Measurements from ENCODE around the gene STK11IP. TPM values are rescaled to one million over a fixed set of nuclear protein-coding genes. Genes with fewer than 3 reads are reported as not detected.

STK11IP gene
- total and polyA plus RNA-seq, 2 donors: 27.8 to 68.7 TPM

GRCh38 chr2:219569041-219569440 lies 28.6 kb upstream of the STK11IP start:
- H3K9me3 ChIP-seq (ENCODE audit: control insufficient read depth in 2 of 2, insufficient read depth in 1 of 2, low read length in 1 of 2): peaks cover 0 to 4% of the 10 kb centered on the region in 2 donors
- H3K36me3 ChIP-seq (ENCODE audit: control insufficient read depth in 2 of 2, insufficient read depth in 2 of 2, low read length in 1 of 2): no peaks in the 10 kb centered on the region
- WGBS: 97% methylated on average over 6 of the region's 6 CpGs
- H3K4me3 ChIP-seq (ENCODE audit: low read length in 2 of 2): no peak overlapping the region
- peaks cover 0 to 6% of the 10 kb centered on the region in 2 donors for H3K4me1 ChIP-seq (ENCODE audit: control insufficient read depth in 2 of 2, insufficient read depth in 2 of 2, low read length in 2 of 2)
- peaks cover 49 to 89% of the 10 kb centered on the region in 2 donors for H3K27me3 ChIP-seq (ENCODE audit: control insufficient read depth in 2 of 2, insufficient read depth in 1 of 2, low read length in 1 of 2)
- no peak for DNase-seq (ENCODE audit: low read depth in 6 of 9, low spot score in 9 of 9)
- H3K27ac ChIP-seq (ENCODE audit: low read depth in 1 of 2, low read length in 1 of 2): no peak overlapping the region

- H3K9me3 ChIP-seq (ENCODE audit: control insufficient read depth in 2 of 2, insufficient read depth in 1 of 2, low read length in 1 of 2): peaks cover 0 to 4% of the 10 kb centered on the region in 2 donors
- 97% methylated on average over 6 of the region's 6 CpGs for WGBS
- no peaks in the 10 kb centered on the region for H3K36me3 ChIP-seq (ENCODE audit: control insufficient read depth in 2 of 2, insufficient read depth in 2 of 2, low read length in 1 of 2)
- peaks cover 0 to 6% of the 10 kb centered on the region in 2 donors for H3K4me1 ChIP-seq (ENCODE audit: control insufficient read depth in 2 of 2, insufficient read depth in 2 of 2, low read length in 2 of 2)
- no peak overlapping the region for H3K27ac ChIP-seq (ENCODE audit: low read depth in 1 of 2, low read length in 1 of 2)
- peaks cover 49 to 91% of the 10 kb centered on the region in 2 donors for H3K27me3 ChIP-seq (ENCODE audit: control insufficient read depth in 2 of 2, insufficient read depth in 1 of 2, low read length in 1 of 2)
- H3K4me3 ChIP-seq (ENCODE audit: low read length in 2 of 2): no peak overlapping the region
- DNase-seq (ENCODE audit: low read depth in 6 of 9, low spot score in 9 of 9): no peak
These were observed 28.0 kb upstream of the STK11IP start for GRCh38 chr2:219569635-219570034.

DNA sequence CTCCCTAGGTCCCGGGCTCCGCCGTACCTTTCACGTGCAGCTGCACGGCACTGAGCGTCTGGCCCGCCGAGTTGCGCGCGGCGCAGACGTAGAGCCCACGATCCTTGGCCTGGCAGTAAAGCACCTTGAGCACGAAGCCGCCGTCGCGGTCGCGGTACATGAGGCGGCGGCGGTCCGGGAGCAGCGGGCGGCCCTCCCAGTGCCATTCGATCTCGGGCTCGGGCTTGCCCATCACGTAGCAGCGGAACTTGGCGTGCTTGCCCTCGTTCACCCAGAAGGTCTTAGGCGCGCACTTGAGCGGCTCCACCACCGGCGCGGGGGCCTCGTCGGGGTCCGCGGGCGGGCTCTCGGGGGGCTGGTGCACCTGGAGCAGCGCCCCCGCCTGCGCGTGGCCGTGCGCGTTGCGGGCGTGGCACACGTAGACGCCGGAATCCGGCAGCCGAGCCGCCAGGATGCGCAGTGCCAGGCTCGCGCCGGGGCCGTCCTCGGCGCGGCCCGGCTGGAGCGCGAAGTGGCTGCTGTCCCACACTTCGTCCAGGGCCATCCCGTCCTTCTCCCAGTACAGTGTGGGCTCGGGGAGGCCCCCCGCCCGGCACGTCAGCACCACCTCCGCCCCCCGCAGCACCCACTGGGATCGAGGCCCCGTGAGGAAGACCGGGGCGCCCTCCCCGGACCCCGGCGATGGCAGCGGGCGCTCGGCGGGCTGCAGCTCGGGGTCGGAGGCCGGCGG lies 27.3 kb upstream of the STK11IP start:
- DNase-seq (ENCODE audit: low read depth in 6 of 9, low spot score in 9 of 9): peak in 1 of 9 donors; percentile 32
- peak overlapping the region in 1 of 2 donors; percentile 57 for H3K4me3 ChIP-seq (ENCODE audit: low read length in 2 of 2)

DNA sequence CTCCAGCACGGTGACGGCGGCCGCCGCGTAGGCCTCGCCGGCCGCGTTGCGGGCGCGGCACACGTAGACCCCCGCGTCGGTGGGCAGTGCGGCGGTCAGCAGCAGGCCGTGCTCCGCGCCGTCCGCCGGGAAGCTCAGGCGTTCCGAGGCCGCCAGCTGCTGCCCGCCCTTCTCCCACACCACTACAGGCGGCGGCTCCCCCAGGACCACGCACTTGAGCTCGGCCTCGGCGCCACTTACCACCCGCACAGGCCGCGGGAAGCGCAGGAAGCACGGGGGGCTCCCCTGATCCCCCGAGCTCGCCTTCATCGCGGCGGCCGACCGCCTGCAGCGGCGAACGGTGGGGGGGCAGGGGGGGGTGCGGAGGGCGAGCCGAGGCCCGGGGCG lies 26.7 kb upstream of the STK11IP start:
- H3K27me3 ChIP-seq (ENCODE audit: control insufficient read depth in 2 of 2, insufficient read depth in 1 of 2, low read length in 1 of 2): peaks cover 47 to 92% of the 10 kb centered on the region in 2 donors
- DNase-seq (ENCODE audit: low read depth in 6 of 9, low spot score in 9 of 9): peak in 1 of 9 donors; percentile 13
- H3K9me3 ChIP-seq (ENCODE audit: control insufficient read depth in 2 of 2, insufficient read depth in 1 of 2, low read length in 1 of 2): peaks cover 0 to 4% of the 10 kb centered on the region in 2 donors
- H3K4me3 ChIP-seq (ENCODE audit: low read length in 2 of 2): peak overlapping the region; percentile 29 to 57
- no peaks in the 10 kb centered on the region for H3K36me3 ChIP-seq (ENCODE audit: control insufficient read depth in 2 of 2, insufficient read depth in 2 of 2, low read length in 1 of 2)
- H3K4me1 ChIP-seq (ENCODE audit: control insufficient read depth in 2 of 2, insufficient read depth in 2 of 2, low read length in 2 of 2): peaks cover 0 to 6% of the 10 kb centered on the region in 2 donors
- WGBS: 1% methylated on average over 55 of the region's 55 CpGs
- no peak overlapping the region for H3K27ac ChIP-seq (ENCODE audit: low read depth in 1 of 2, low read length in 1 of 2)

More for the DNA sequence above, 27.3 kb upstream of the STK11IP start:
- peaks cover 0 to 4% of the 10 kb centered on the region in 2 donors for H3K9me3 ChIP-seq (ENCODE audit: control insufficient read depth in 2 of 2, insufficient read depth in 1 of 2, low read length in 1 of 2)
- H3K27ac ChIP-seq (ENCODE audit: low read depth in 1 of 2, low read length in 1 of 2): peak overlapping the region in 1 of 2 donors; percentile 61
- H3K4me1 ChIP-seq (ENCODE audit: control insufficient read depth in 2 of 2, insufficient read depth in 2 of 2, low read length in 2 of 2): peaks cover 0 to 6% of the 10 kb centered on the region in 2 donors
- 26% methylated on average over 95 of the region's 95 CpGs for WGBS
- peaks cover 49 to 92% of the 10 kb centered on the region in 2 donors for H3K27me3 ChIP-seq (ENCODE audit: control insufficient read depth in 2 of 2, insufficient read depth in 1 of 2, low read length in 1 of 2)
- no peaks in the 10 kb centered on the region for H3K36me3 ChIP-seq (ENCODE audit: control insufficient read depth in 2 of 2, insufficient read depth in 2 of 2, low read length in 1 of 2)

GRCh38 chr2:219571311-219572236 lies 26.1 kb upstream of the STK11IP start, which contains the start of gene OBSL1:
OBSL1 (minus strand) TSS chr2:219571539; CDS start chr2:219571232, 307 bp downstream.
- Histone ChIP-seq H3K4me1 (ENCODE audit: control insufficient read depth in 2 of 2, insufficient read depth in 2 of 2, low read length in 2 of 2) (peaks cover 0 to 6% of the 10 kb centered on the region in 2 donors), H3K36me3 (ENCODE audit: control insufficient read depth in 2 of 2, insufficient read depth in 2 of 2, low read length in 1 of 2) (no peaks in the 10 kb centered on the region), H3K9me3 (ENCODE audit: control insufficient read depth in 2 of 2, insufficient read depth in 1 of 2, low read length in 1 of 2) (peaks cover 0 to 4% of the 10 kb centered on the region in 2 donors), H3K27me3 (ENCODE audit: control insufficient read depth in 2 of 2, insufficient read depth in 1 of 2, low read length in 1 of 2) (peaks cover 46 to 95% of the 10 kb centered on the region in 2 donors), H3K4me3 (ENCODE audit: low read length in 2 of 2) (peak within 1 kb of the TSS; percentile 29 to 57), H3K27ac (ENCODE audit: low read depth in 1 of 2, low read length in 1 of 2) (peak within 1 kb of the TSS in 1 of 2 donors; percentile 61)
- DNase-seq (ENCODE audit: low read depth in 6 of 9, low spot score in 9 of 9): peak in 1 of 9 donors; percentile 23
- WGBS: 17% methylated on average over 42 of the region's 42 CpGs

DNA sequence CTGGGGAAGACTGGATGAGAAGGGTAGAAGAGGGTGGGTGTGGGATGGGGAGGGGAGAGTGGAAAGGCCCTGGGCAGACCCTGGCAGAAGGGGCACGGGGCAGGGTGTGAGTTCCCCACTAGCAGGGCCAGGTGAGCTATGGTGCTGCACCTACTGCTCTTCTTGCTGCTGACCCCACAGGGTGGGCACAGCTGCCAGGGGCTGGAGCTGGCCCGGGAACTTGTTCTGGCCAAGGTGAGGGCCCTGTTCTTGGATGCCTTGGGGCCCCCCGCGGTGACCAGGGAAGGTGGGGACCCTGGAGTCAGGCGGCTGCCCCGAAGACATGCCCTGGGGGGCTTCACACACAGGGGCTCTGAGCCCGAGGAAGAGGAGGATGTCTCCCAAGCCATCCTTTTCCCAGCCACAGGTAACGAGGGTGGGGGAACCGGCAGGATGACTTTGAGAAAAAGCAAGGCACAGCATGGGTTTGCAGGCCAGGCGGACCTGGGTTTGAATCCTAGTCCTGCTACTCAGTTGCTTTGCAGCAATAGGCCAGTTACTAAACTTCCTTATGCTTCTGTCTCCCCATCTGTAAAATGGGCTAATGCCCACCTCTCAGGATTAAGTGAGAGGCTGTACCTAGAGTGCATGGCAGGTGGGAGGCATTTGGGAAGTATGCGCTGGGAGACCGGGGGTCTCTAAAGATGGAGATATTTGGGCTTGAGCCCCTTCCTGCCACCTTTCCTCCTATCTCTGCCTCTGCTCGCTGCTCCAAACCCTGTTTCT lies 25.2 kb upstream of the STK11IP start, which contains the start of gene INHA:
INHA (plus strand) TSS at position 74 of the 765 bp plus-strand sequence; CDS start at position 139, 65 bp downstream.
- DNase-seq (ENCODE audit: low read depth in 6 of 9, low spot score in 9 of 9): no peak
- H3K9me3 ChIP-seq (ENCODE audit: control insufficient read depth in 2 of 2, insufficient read depth in 1 of 2, low read length in 1 of 2): peaks cover 0 to 4% of the 10 kb centered on the region in 2 donors
- peak within 1 kb of the TSS; percentile 22 to 57 for H3K4me3 ChIP-seq (ENCODE audit: low read length in 2 of 2)
- no peak within 1 kb of the TSS for H3K27ac ChIP-seq (ENCODE audit: low read depth in 1 of 2, low read length in 1 of 2)
- no peaks in the 10 kb centered on the region for H3K36me3 ChIP-seq (ENCODE audit: control insufficient read depth in 2 of 2, insufficient read depth in 2 of 2, low read length in 1 of 2)
- H3K4me1 ChIP-seq (ENCODE audit: control insufficient read depth in 2 of 2, insufficient read depth in 2 of 2, low read length in 2 of 2): peaks cover 0 to 12% of the 10 kb centered on the region in 2 donors
- WGBS: 95% methylated on average over 13 of the region's 13 CpGs
- peaks cover 46 to 96% of the 10 kb centered on the region in 2 donors for H3K27me3 ChIP-seq (ENCODE audit: control insufficient read depth in 2 of 2, insufficient read depth in 1 of 2, low read length in 1 of 2)

DNA sequence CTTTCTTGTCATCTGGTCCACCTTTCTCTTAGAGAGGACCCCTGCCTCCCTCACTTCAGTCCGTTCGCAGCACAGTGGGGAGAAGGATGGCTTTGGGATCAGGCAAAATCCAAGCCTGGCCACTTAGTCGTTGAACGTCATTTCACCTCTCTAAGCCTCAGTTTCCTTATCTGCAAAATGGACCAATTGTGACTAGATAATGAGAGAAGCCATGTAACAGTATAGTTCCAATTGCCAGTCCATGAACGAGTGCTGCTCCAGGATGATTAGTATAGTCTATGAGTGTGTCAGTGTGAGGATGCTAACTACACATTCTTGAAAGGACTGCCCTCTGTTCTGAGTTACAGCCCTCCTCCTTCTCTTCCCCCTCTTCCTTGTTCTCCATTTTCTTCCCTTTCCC lies 24.5 kb upstream of the STK11IP start:
- DNase-seq (ENCODE audit: low read depth in 6 of 9, low spot score in 9 of 9): no peak
- 97% methylated on average over 5 of the region's 5 CpGs for WGBS
- peaks cover 0 to 12% of the 10 kb centered on the region in 2 donors for H3K4me1 ChIP-seq (ENCODE audit: control insufficient read depth in 2 of 2, insufficient read depth in 2 of 2, low read length in 2 of 2)
- no peak overlapping the region for H3K4me3 ChIP-seq (ENCODE audit: low read length in 2 of 2)
- H3K27ac ChIP-seq (ENCODE audit: low read depth in 1 of 2, low read length in 1 of 2): no peak overlapping the region
- H3K9me3 ChIP-seq (ENCODE audit: control insufficient read depth in 2 of 2, insufficient read depth in 1 of 2, low read length in 1 of 2): peaks cover 0 to 4% of the 10 kb centered on the region in 2 donors
- H3K27me3 ChIP-seq (ENCODE audit: control insufficient read depth in 2 of 2, insufficient read depth in 1 of 2, low read length in 1 of 2): peaks cover 42 to 94% of the 10 kb centered on the region in 2 donors
- H3K36me3 ChIP-seq (ENCODE audit: control insufficient read depth in 2 of 2, insufficient read depth in 2 of 2, low read length in 1 of 2): no peaks in the 10 kb centered on the region

- Histone ChIP-seq H3K4me1 (ENCODE audit: control insufficient read depth in 2 of 2, insufficient read depth in 2 of 2, low read length in 2 of 2) (peaks cover 0 to 12% of the 10 kb centered on the region in 2 donors), H3K27me3 (ENCODE audit: control insufficient read depth in 2 of 2, insufficient read depth in 1 of 2, low read length in 1 of 2) (peaks cover 37 to 85% of the 10 kb centered on the region in 2 donors)
- DNase-seq (ENCODE audit: low read depth in 6 of 9, low spot score in 9 of 9): no peak
These were observed 23.0 kb upstream of the STK11IP start for GRCh38 chr2:219574484-219575311.

More at GRCh38 chr2:219574484-219575311, 23.0 kb upstream of the STK11IP start:
- 93% methylated on average over 22 of the region's 22 CpGs for WGBS
- Histone ChIP-seq H3K4me3 (ENCODE audit: low read length in 2 of 2) (no peak overlapping the region), H3K9me3 (ENCODE audit: control insufficient read depth in 2 of 2, insufficient read depth in 1 of 2, low read length in 1 of 2) (peaks cover 0 to 4% of the 10 kb centered on the region in 2 donors), H3K27ac (ENCODE audit: low read depth in 1 of 2, low read length in 1 of 2) (no peak overlapping the region), H3K36me3 (ENCODE audit: control insufficient read depth in 2 of 2, insufficient read depth in 2 of 2, low read length in 1 of 2) (no peaks in the 10 kb centered on the region)

Data from thymus (tissue), 11 donors.